SK-N-SH treated with all-trans-retinoic acid at 6 μM for 48 hours (cell line): Measurements from ENCODE around the gene BNIPL.

Experiments
- ATAC-seq: fragments of 200-7000 bp; cut with Tn5 transposase; 3 replicates; pipeline ENCODE4 v1.9.1; 2020; ENCODE audit warnings: mild to moderate bottlenecking, moderate library complexity
- ARNTL ChIP-seq: fragments of 450-650 bp; formaldehyde crosslinking; IDR thresholded peaks from 2 replicates; pipeline ENCODE4 v1.5.0; 2020; ENCODE audit warnings: low read depth, mild to moderate bottlenecking, moderate library complexity, borderline replicate concordance
- BACH2 ChIP-seq: fragments of 250-450 bp; sonication (Bioruptor Pico); IDR thresholded peaks from 2 replicates; pipeline ENCODE4 v1.9.0; 2021; ENCODE audit warnings: mild to moderate bottlenecking, borderline replicate concordance
- CREB5 ChIP-seq: fragments of 250-450 bp; sonication (Bioruptor Pico); IDR thresholded peaks from 2 replicates; pipeline ENCODE4 v1.5.1; 2020; ENCODE audit warnings: low read depth, mild to moderate bottlenecking, moderate library complexity
- CSDC2 ChIP-seq: fragments of 250-450 bp; sonication (Bioruptor Pico); IDR thresholded peaks from 2 replicates; pipeline ENCODE4 v1.5.0; 2020; ENCODE audit warnings: mild to moderate bottlenecking, moderate library complexity
- CSRNP3 ChIP-seq: fragments of 250-450 bp; sonication (Bioruptor Pico); IDR thresholded peaks from 2 replicates; pipeline ENCODE4 v1.5.1; 2021; ENCODE audit warnings: mild to moderate bottlenecking, moderate library complexity
- GLIS3 ChIP-seq: fragments of 250-450 bp; sonication (Bioruptor Pico); IDR thresholded peaks from 2 replicates; pipeline ENCODE4 v1.5.0; 2020; ENCODE audit warnings: mild to moderate bottlenecking, moderate library complexity
- ISL1 ChIP-seq: fragments of 250-450 bp; sonication (Bioruptor Pico); IDR thresholded peaks from 2 replicates; pipeline ENCODE4 v2.1.2; 2022; ENCODE audit warnings: mild to moderate bottlenecking, moderate library complexity
- OSR1 ChIP-seq: fragments of 250-450 bp; sonication (Bioruptor Pico); IDR thresholded peaks from 2 replicates; pipeline ENCODE4 v1.8.0; 2022; ENCODE audit warnings: moderate library complexity, mild to moderate bottlenecking, inconsistent platforms
- PATZ1 ChIP-seq: fragments of 250-450 bp; sonication (Bioruptor Pico); IDR thresholded peaks from 2 replicates; pipeline ENCODE4 v1.8.0; 2020; ENCODE audit warnings: mild to moderate bottlenecking, moderate library complexity, borderline replicate concordance
- POU6F1 ChIP-seq: fragments of 250-450 bp; sonication (Bioruptor Pico); IDR thresholded peaks from 2 replicates; pipeline ENCODE4 v1.8.0; 2021; ENCODE audit warnings: low read depth, mild to moderate bottlenecking, moderate library complexity, borderline replicate concordance
- PPARA ChIP-seq: fragments of 250-450 bp; sonication (Bioruptor Pico); IDR thresholded peaks from 2 replicates; pipeline ENCODE4 v1.5.0; 2020; ENCODE audit warnings: mild to moderate bottlenecking, borderline replicate concordance
- SNAI2 ChIP-seq: fragments of 250-450 bp; sonication (Bioruptor Pico); IDR thresholded peaks from 2 replicates; pipeline ENCODE4 v1.5.0; 2020; ENCODE audit warnings: mild to moderate bottlenecking, moderate library complexity
- TCF4 ChIP-seq: fragments of 250-450 bp; sonication (Bioruptor Pico); IDR thresholded peaks from 2 replicates; pipeline ENCODE4 v1.8.0; 2021; ENCODE audit warnings: mild to moderate bottlenecking, moderate library complexity, borderline replicate concordance
- TOX ChIP-seq: fragments of 250-450 bp; sonication (Bioruptor Pico); IDR thresholded peaks from 2 replicates; pipeline ENCODE4 v1.8.0; 2021; ENCODE audit warnings: mild to moderate bottlenecking, moderate library complexity, borderline replicate concordance
- TSHZ2 ChIP-seq: fragments of 250-450 bp; sonication (Bioruptor Pico); IDR thresholded peaks from 2 replicates; pipeline ENCODE4 v1.5.0; 2020; ENCODE audit warnings: mild to moderate bottlenecking, moderate library complexity
- ZC3H10 ChIP-seq: fragments of 250-450 bp; sonication (Bioruptor Pico); IDR thresholded peaks from 2 replicates; pipeline ENCODE4 v1.5.1; 2021; ENCODE audit warnings: mild to moderate bottlenecking, moderate library complexity
- ZFP3 ChIP-seq: fragments of 250-450 bp; sonication (Bioruptor Pico); IDR thresholded peaks from 2 replicates; pipeline ENCODE4 v1.5.0; 2020; ENCODE audit warnings: mild to moderate bottlenecking, moderate library complexity
- ZFP30 ChIP-seq: fragments of 450-650 bp; formaldehyde crosslinking; IDR thresholded peaks from 2 replicates; pipeline ENCODE4 v1.5.0; 2022; ENCODE audit warnings: mild to moderate bottlenecking, moderate library complexity
- ZNF565 ChIP-seq: fragments of 450-650 bp; formaldehyde crosslinking; conservative IDR thresholded peaks from 2 replicates; pipeline ENCODE4 v1.5.0; 2020; ENCODE audit warnings: low read depth, mild to moderate bottlenecking, moderate library complexity
- ZNF70 ChIP-seq: fragments of 450-650 bp; formaldehyde crosslinking; IDR thresholded peaks from 2 replicates; pipeline ENCODE4 v1.5.0; 2020; ENCODE audit warnings: mild to moderate bottlenecking, moderate library complexity
- ZNF8 ChIP-seq: fragments of 450-650 bp; formaldehyde crosslinking; IDR thresholded peaks from 2 replicates; pipeline ENCODE4 v1.5.0; 2020; ENCODE audit warnings: mild to moderate bottlenecking, moderate library complexity

BNIPL gene

GRCh38 chr1:150994248-150994647, 42.1 kb upstream of the BNIPL start (continued):
- TF ChIP-seq CSRNP3 (CRISPR knock-in tag), result no peak
- no peak for TF ChIP-seq PPARA
- no peak for TF ChIP-seq ZFP30 (CRISPR knock-in tag)
- no peak for TF ChIP-seq ISL1 (CRISPR knock-in tag)

- TF ChIP-seq ZFP3 (CRISPR knock-in tag), result no peak
- TF ChIP-seq ISL1 (CRISPR knock-in tag), result no peak
- no peak for TF ChIP-seq CSRNP3 (CRISPR knock-in tag)
- no peak for TF ChIP-seq CSDC2 (CRISPR knock-in tag)
- TF ChIP-seq BACH2 (CRISPR knock-in tag), result no peak
- TF ChIP-seq ZNF70 (CRISPR knock-in tag), result no peak
- no peak for TF ChIP-seq CREB5 (CRISPR knock-in tag)
- TF ChIP-seq ZNF8, result no peak
- TF ChIP-seq TCF4 (CRISPR knock-in tag), result no peak
- no peak for TF ChIP-seq OSR1 (CRISPR knock-in tag)
- no peak for TF ChIP-seq SNAI2 (CRISPR knock-in tag)
- no peak for TF ChIP-seq GLIS3
- no peak for TF ChIP-seq ARNTL (CRISPR knock-in tag)
- TF ChIP-seq ZNF565 (CRISPR knock-in tag), result no peak
- peak; percentile 7; the same call in 2 of the 3 replicates for ATAC-seq
Observed at GRCh38 chr1:150995460-150995859, 40.9 kb upstream of the BNIPL start.

- ATAC-seq, result peak; percentile 74
- TF ChIP-seq TSHZ2 (CRISPR knock-in tag), result no peak
- TF ChIP-seq GLIS3, result no peak
- no peak for TF ChIP-seq ZNF8
- TF ChIP-seq ZFP3 (CRISPR knock-in tag), result no peak
- no peak for TF ChIP-seq CSDC2 (CRISPR knock-in tag)
- TF ChIP-seq ZC3H10 (CRISPR knock-in tag), result no peak
- no peak for TF ChIP-seq POU6F1 (CRISPR knock-in tag)
- TF ChIP-seq SNAI2 (CRISPR knock-in tag), result no peak
- TF ChIP-seq ZFP30 (CRISPR knock-in tag), result no peak
- no peak for TF ChIP-seq BACH2 (CRISPR knock-in tag)
- no peak for TF ChIP-seq TOX (CRISPR knock-in tag)
- no peak for TF ChIP-seq PATZ1 (CRISPR knock-in tag)
- no peak for TF ChIP-seq ZNF565 (CRISPR knock-in tag)
- no peak for TF ChIP-seq ARNTL (CRISPR knock-in tag)
- TF ChIP-seq CSRNP3 (CRISPR knock-in tag), result no peak
- TF ChIP-seq, all 23 proteins: peak for 0
Observed at GRCh38 chr1:150995896-150996295, 40.5 kb upstream of the BNIPL start.
